GM21367 (cell line): ENCODE results near the gene MAMDC2.

ENCODE experiments used
- ATAC-seq: cut with Tn5 transposase; IDR thresholded peaks from one replicate; pipeline ENCODE4 v1.9.1; 2021; ENCODE audit not compliant: unreplicated experiment

Gene MAMDC2

DNA sequence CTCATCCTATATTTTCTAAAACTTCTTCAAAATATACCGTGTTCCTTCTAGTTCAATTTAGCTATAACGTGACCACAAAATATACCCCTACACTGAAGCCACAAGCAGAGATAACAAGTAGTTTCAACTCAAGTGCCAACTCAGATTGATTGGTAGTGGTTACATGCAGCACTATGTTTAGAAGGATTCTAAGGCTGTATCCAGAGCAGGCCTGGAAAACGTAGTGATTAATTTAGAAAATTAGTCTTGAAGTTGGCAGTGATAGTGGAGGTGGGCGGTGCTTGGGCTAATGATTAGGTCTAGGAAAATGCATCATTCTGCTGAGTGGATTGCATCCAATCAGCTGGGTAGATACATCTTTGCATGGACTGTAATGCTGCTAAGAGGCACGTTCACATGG is 61.5 kb downstream of the MAMDC2 start:
- ATAC-seq = no peak

DNA sequence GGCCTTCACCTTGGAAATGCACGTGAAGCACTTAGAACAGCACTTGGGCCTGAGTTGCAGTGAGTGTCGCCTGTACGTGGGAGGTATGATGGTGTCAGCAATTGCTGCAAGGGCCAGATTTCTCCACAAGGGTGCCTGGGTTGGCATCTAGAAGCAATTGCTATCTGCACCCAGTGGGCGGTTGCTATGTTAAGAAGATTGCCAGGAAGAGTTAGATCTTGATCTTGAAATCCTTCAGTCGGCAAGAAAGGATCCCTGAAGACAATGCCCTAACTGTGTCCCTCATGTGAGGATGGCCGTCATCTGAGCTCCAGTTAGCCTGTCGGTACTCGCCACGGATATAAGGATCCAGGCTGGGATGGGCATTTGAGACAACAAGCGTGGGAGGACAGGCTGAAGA is 62.9 kb downstream of the MAMDC2 start:
- no peak for ATAC-seq

- ATAC-seq = no peak
Measured at GRCh38 chr9:70107558-70107957, 63.9 kb downstream of the MAMDC2 start.

GRCh38 chr9:70108181-70108580 is 64.5 kb downstream of the MAMDC2 start:
- no peak for ATAC-seq

- ATAC-seq = no peak
Measured at GRCh38 chr9:70110194-70111041, 66.8 kb downstream of the MAMDC2 start.

DNA sequence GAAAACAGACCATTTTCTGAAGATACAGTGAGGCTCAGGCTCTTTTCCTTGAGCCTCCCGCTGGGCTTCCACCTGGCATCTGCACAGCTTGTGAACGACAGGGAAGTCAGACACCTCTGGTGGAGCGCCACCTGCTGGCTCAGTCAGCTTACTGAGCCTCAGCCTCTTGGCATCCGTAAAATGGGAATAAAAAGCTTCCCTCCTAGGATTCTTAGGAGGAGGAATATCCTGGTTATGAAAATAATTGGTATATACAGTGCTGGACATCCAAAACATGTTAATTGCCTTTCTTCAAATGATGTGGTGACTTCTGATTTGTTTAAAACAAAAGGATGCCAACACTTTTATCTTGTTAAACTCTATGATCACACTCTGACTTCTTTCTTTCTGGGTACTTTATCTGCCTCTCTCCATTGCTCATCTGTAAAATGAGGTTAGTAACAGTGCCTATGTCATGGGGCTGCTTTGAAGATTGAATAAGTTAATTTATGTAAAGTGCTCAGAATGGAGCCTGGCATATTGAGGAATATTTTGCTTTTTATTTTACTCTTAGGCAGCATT is 67.5 kb downstream of the MAMDC2 start:
- peak; percentile 76 for ATAC-seq

GRCh38 chr9:70111641-70112236 is 68.1 kb downstream of the MAMDC2 start:
- ATAC-seq = no peak

DNA sequence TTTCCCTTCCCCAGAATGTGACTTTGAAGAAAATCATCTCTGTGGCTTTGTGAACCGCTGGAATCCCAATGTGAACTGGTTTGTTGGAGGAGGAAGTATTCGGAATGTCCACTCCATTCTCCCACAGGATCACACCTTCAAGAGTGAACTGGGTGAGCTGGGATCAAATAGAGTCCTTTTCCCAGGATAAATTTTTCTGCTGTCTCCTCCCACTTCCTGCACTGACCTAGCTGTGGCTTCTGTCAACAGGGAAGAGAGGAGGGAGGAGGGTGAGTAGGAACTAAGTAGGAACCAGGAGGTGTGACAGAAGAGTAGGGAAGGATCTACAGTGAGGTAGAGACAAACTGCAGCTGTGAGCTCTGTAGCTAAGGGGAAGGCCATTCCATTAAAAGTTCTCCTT is 69.3 kb downstream of the MAMDC2 start:
- no peak for ATAC-seq

DNA sequence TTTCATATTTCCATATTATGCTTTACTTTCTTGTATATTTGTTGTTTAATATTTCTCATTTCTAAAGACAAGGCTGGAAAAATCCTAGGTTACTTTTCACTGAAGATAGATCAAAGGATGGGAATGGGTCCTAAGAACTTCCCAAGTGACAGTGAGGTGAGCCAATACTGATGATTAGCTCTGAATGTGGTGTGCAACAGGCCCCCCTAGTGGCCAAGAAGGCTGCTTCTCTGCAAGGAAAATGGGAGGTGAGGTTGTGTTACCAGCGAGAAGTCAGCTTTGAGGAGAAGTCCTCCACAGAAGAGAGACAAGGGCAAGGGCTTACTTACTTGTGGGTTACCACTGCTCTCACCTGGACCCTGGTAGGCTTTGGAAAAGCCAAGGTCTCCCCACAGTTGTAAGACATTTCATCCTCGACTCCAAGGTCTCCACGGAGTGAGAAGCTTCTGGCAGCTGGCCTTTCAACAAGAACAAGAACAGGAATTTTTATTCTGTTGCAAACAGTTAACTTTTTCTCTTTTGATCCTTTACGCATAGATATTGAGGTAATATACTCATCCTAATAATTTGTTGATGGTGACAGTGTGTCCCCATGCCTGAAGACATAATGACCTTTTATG is 69.9 kb downstream of the MAMDC2 start:
- ATAC-seq = peak; percentile 72

DNA sequence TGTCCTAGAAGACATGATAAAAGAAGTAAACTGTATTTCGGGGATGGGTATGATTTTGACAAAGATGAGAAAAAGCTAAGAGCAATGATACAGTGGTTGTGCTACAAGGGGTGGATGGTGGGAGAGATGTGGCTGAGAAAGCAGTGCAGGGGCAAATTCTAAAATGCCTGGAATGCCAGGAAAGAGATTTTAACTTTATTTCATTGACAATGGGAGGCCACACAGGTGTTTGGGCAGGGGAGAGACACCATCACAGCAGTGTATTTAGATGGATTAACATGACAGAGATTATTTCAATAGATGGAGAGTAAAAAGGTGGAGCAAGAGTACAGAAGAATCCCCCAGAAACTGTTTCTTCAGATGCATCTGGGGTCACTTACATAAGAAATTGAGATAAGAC is 71.2 kb downstream of the MAMDC2 start:
- ATAC-seq = no peak

DNA sequence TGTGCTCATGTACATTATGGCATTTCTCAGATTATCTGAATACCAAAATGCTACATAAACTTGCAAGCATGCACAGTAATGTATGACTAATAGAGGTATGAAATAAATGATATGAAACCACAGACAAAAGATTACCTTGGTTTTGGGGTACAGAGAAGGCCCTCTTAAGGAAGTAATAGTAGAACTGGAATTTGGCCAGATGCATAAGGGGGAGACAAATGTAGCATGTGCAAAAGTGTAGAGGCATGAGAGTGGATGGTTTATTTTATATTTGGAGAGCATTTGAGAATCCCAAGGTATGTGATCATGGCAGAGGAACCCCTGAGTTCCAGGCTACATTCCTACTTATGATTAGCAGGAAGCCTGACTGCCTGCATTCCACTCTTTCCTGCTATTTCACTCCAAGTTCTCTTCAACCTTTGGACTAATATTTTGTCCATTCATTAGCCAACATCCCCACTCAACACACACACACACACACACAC is 74.2 kb downstream of the MAMDC2 start:
- no peak for ATAC-seq

- ATAC-seq = no peak
Measured at GRCh38 chr9:70119786-70120185, 76.1 kb downstream of the MAMDC2 start.

DNA sequence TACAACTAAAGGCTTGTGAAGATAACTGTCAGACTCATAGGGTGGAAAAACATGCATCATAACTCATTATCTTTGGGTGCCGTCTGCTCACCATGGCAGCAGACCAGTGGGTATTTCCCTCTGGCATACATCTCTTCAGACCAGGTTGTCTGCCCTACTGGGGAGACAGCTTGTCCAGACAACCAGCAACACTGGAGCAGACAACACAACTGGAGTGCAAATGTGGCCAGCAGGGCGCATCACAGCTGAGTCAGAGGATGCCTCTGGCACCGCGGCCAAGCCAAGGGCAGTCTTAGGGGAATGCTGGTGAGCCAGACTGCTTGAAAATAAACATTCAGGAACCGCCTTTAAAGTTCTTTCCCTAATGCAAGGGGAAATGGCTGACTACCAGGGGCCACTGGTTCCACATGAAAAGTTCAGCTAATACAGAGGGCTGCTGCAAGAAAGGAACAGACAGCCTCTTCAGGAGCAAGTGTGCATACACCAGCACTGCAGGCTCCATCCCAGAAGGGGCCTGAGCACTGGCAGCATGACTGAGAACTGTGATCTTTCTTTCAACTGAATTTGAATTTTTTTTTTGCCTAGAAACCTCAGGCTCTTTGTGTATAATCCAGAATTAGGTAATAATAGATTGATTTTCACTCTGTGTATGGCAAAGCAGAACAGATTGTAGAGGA is 77.3 kb downstream of the MAMDC2 start:
- no peak for ATAC-seq

- no peak for ATAC-seq
Measured at GRCh38 chr9:70121818-70122436, 78.3 kb downstream of the MAMDC2 start.

GRCh38 chr9:70123695-70124094 is 80.0 kb downstream of the MAMDC2 start:
- no peak for ATAC-seq

- ATAC-seq = no peak
Measured at GRCh38 chr9:70125621-70126263, 82.1 kb downstream of the MAMDC2 start.

- ATAC-seq = no peak
Measured at GRCh38 chr9:70127036-70127435, 83.4 kb downstream of the MAMDC2 start.

- no peak for ATAC-seq
Measured at GRCh38 chr9:70127540-70128416, 84.1 kb downstream of the MAMDC2 start.

DNA sequence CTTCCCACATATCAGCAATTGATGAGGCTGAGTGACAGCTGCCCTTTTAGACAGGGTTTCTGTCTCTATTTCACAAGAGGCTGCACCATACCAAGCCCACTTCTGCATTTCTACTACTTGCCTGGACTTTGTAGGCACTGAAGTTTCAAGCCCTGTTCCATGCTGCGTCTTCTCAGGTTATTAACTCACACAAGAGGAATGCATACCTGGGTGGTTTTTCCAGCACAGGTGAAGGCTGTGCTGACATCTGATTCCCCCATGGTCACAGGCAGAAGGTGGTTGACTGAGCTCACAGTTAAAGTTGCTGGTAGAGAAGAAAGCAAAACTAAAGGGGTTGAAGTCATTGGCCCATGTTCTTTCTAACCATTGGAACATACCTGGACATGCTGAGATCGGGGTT is 86.6 kb downstream of the MAMDC2 start:
- ATAC-seq = no peak
